HG03045 (cell line): ENCODE measurements around the gene SLC12A2.

Source experiments
- ATAC-seq: cut with Tn5 transposase; IDR thresholded peaks from one replicate; pipeline ENCODE4 v1.9.1; 2021; ENCODE audit warnings: mild to moderate bottlenecking, moderate library complexity; ENCODE audit not compliant: unreplicated experiment

The SLC12A2 gene

DNA sequence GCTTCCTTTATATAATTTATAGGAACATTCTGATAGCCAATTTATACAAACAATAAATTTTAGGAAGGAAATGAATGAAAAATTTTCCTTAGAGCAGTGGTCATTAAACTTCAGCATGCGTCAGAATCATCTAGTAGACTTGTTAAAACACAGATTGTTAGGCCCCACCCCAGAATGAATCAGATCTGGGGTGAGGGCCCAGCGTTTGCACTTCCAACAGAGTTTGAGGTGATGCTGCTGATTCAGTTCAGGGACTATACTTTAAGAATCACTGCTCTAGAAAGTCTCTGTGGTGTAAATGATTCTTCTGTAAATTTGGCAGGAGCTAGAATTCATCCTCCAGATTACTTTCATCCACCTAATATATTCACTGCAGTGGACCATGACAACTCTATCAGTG, 80.4 kb downstream of the SLC12A2 start:
- ATAC-seq = no peak

DNA sequence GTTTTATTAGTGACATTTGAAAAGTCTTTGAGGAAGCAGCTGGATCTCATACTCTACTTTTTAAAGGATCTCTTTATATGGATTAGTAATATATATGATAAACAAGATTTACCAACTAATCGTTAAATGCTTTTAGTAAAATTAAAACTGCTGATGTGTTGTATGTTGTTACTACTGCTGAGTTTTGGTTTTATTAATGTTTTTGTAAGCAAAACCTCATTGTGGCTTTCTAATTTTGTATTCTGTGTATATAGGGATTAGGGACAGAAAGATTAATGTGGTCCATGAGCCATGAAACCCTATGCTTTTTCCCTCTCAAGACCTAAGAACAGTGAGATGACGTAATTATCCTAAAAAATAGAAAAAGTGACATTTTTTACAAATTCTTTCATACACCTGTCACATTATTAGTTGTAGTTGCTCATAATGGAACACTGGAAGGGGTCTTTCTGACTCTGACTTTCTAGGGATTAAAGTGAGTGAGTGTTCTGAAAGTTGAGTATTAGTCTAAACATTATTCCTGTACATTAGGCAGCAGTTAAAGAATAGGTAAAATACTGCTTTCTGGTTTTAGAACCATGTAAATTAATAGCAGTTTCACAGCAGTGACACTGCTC, 85.9 kb downstream of the SLC12A2 start:
- no peak for ATAC-seq

DNA sequence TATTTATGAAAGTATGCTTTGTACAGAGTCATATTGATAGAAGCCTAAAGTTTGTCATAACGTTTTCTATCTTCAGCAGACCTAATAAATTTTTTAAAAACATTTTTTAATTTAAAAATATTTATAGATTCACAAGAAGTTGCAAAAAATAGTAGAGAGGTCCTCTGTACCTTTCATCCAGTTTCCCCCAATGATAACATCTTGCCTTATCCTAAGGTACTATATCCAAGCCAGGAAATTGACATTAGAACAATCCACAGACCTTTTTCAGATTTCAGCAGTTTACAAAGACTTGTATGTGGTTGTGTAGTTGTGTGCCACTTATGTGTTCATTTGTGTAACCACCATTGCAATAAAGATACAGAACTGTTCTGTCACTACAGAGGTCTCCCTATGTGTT, 88.5 kb downstream of the SLC12A2 start:
- no peak for ATAC-seq

DNA sequence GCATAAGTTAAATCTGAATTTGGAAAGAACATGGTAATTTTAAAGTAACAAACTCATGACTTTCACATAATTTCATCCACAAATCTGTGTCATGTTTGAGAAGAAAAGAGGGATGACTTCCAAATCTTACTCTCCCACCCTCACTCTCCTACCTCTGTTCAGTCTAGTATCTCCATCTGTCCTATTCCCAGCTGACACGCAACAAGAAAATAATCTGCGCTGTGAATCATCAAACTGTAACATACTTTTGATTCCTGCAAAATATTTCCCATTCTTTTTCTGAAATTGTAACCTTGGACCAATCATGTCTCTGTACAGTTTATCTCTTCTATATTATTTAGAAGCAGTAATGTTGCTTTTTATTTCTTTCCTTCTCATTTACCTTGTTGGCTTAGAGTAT, 91.4 kb downstream of the SLC12A2 start:
- ATAC-seq = no peak

DNA sequence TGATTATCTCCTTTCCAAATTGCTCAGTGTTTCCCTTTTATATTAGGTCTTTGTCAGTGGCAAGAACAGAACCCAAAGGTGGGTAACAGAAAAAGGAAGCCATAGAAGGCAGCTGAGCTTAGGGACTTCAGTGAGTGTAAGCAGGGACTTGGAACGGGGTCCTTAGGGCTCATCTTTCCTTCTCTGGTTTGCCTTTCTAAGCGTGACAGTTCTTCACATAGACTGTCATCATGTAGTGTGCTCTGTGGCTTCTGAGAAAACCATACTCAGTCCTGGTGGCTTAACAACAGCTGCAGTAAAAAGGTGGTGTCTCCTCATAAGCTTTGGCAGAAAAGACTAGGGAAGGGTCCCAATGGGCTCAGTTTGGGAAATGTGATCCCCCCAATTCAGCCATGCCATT, 108.8 kb downstream of the SLC12A2 start:
- no peak for ATAC-seq

DNA sequence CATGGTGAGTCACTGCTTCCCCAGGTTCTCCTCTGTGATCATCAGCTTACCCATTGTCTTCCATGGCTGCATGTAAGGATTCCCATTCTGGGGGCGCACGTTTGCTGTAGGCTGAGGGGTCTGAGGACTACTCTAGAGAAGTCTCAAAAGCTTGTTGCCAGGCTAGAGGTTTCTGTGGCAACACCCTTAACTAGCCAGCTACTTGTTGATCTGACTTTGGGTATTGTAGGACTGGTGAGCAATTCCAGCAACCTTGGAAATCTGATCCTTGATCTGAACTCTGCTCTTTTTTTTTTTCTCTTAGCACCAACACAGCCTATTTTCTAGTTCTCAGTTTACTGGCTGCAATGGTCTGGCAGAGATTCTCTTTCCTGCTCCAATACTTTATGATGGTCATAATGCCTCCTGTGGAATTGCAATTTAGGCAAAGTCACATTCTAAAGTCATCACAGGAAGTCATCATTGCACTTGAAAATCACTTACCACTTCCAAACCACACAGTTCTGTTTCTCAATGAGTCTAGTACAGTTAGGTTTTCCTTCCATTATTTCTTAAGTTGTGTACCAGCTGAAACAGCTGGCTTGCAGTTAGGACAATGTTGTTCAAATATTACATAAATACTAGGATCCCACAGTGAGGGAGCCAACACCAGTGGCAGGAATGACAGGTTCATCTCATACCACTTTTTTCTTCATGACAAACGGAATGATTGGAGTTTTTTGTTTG, 110.3 kb downstream of the SLC12A2 start:
- ATAC-seq = no peak

DNA sequence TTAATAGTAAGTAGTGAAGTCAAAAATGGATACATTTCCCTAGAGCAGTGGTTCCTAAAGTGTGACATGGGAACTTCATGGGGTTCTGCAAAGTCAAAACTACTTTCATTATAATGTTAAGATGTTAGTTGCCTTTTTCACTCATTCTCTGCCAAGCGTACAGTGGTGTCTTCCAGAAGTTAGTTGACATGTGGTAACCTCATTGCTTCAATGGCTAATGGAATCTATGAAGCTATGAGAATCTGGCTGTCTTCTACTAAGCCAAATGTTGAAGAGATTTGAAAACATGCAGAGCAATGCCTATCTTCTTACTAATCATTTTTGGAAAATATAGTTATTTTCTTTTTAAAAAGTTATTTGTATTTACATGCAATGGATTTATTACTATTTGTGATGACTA, 111.8 kb downstream of the SLC12A2 start:
- ATAC-seq = no peak

DNA sequence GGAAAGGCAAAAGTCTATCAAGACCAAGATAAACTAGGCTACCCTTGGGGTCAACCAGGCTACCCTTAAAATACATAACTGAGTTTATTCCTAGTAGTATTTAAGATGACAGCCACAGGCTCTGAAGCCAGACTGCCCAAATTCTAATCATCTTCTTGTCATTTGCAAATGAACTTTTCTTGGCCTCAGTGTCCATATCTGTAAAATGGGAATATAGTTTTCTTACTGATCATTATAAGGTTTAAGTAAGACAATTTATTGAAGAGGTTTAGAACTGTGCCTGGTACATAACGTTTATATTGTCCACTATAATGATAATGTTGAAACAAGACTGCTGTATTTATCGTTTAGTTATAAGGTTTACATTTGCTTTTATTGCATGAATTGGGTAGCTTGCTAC, 112.5 kb downstream of the SLC12A2 start:
- ATAC-seq = no peak

DNA sequence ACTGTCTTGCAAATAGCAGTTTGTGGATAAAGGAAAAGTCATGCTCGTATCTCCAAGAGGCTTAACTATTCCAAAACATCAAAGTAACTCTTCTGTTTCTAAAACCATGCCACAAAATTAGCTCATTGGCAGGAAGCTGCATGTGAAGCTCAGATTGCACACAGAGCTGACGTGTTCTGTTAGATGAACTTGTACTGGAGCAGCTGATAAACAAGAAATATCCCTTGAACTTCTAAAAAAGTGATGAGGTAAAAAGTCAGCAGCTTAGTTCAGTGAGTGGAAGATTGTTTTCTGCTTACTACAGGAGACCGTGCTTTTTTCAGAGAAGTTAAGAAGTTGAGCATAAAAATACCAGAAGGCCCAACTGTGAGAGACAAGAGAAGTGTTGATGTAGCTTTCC, 113.2 kb downstream of the SLC12A2 start:
- no peak for ATAC-seq

DNA sequence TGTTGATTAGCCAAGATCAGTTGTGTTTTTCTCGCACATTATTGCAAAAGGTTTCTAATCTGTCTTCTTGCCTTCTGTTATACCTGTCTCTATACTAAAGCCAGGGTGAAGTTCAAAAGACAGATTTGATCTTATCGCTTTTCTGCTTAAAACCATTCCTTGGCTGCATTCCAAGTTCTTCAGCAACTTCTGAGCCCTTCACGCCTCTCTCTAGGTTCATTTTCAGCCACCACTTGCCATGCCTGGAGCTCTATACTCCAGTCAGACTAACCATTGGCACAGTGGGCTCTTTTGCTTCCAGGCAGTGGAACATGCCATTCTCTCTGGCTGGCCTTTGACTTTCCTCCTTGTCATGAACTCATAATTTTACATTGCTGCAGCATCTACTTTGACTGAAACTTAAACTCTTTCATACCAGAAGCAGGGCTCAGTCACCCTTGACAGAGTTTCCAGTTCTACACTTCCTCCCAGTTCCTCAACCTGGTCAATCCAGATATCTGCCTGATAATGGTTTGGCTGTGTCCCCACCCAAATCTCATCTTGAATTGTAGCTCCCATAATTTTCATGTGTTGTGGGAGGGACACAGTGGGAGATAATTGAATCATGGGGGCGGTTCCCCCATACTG, 114.4 kb downstream of the SLC12A2 start:
- no peak for ATAC-seq

DNA sequence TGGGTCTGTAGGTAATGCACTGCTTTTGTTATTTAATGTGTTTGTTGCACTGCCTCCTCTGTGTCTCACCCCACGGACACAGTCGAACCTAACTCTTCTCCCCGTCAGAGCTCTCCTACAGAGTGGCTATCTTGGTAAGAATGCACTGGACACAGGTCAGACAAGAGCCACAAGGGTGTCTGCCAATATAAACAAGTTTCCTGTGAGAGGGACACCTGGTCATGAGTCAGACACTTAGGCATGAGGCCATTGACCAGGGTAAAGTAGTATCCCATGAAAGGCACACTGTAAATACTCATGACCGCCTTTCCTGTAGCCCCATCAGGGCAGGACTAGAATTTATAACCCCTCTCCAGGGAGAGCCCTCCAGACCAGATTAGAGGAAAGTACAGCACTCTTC, 115.5 kb downstream of the SLC12A2 start:
- no peak for ATAC-seq

DNA sequence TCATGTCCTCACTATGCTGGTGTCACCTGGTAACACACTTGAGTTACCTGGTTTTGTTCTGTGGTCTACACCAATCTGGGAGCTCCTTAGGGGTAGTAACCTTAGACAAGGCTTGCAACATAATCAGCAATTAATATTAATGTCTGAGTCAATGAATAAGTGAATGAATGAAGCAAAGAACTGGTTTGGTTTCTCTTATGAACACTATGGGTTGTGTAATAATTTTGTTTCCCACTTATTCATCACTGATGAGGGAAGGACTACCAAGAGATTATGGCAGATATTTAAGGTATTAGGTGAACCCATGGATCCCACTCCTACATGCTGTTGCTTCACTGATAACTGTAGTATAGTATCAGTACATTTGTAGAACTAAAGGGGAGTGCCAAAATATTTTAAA, 116.0 kb downstream of the SLC12A2 start:
- no peak for ATAC-seq

DNA sequence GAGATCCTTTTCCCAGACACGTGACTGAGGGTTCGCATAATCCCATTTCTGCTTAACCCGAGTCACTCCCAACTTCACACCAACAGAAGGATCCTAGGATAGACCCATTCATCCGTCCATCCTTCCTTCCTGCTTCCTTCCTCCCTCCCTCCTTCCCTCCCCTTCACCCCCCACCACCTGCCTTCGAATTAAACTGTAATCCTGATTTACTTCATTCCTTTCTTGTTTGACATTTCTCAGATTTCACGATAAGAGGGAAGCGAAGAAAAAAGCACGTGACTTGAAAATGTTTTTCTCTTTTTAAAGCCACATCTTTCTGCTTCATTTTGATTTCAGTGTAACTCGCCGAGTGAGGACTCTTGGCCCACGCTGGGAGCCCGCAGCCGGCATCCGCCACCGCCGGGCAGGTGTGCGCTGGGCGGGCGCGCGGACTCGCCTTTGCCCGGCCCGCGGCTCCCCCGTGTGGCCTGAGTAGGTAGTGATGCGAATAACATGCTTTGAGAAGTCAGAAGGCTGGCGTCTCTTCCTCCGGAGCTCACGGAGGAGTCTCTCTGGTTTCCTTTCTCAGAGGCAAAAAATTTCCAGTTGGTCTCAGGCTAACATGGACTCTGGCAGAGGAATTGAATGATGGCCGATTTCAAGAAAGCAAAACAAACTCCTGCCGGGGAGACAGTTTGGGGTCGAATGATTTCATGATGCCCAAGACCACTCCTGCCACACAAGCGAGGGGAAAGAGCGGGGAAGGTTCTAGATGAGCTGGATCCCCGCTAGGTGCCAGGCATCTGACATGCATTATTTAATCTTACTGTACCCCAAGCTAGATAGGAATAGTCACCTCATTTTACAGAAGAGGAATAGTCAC, 117.7 kb downstream of the SLC12A2 start:
- ATAC-seq = peak; percentile 93

DNA sequence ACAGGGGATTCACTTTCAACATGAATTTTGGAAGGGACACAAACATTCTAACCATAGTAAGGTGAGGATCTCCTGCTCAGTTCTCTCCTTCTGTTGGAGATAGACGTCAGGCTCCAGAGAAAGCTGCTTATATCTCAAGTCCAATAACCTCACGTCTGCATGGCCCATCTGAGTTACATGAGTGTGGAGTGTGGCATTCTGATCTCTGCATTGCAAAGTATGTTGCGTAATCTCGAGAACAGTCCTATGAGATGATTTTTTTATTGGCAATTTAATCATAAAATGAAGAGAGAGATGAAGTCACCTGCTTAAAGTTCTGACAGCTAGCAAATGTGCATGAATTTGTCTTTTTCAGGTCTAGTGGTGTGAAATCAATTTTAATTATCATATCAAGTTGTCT, 118.8 kb downstream of the SLC12A2 start:
- ATAC-seq = no peak

DNA sequence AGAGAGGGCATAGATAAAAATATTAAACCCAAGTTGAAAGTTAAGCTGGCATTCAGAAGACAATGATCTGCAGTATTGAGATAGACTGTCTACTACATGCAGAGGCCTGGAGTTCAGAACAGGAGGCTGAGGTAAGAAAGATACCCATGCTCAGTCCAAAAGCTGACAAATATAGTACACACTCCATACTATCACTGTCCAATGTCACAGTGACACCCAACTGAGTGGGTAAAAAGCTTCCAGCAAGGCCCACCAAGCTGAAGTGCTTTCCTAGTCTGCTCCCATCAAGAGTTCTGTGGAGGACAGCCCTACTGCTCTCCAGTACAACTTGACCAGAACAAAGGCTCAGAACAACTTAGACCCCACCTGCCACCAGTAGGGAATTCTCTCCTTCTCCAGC, 124.9 kb downstream of the SLC12A2 start:
- ATAC-seq = no peak

DNA sequence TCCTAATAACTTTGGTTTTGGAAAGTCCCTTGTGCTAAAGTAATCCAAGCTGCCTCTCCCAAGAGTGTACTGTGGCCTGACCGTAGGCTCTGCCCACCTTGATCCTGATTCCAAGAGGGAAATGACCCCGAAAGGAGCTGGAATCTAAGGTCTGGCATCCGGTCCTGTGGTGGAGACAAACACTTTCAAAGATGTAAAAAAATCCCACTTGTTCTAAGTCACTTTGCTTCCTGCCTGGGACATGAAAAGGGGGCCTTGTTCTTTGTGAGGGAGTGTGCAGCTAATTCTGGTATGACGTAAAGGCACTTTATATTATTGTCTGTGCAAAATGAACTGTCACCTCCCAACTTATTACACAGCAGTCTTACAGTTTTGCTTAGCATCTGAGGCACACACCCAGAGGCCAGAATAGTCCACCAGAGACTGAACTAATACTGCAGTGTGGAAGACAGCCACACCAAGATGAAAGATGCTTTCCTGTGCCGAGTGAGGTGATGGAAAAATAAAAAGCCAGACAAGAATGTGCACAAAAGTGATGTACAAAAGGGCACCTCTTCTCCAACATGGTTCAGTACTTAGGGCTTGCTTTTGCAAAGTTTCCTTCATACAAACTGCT, 128.7 kb downstream of the SLC12A2 start:
- ATAC-seq = no peak

DNA sequence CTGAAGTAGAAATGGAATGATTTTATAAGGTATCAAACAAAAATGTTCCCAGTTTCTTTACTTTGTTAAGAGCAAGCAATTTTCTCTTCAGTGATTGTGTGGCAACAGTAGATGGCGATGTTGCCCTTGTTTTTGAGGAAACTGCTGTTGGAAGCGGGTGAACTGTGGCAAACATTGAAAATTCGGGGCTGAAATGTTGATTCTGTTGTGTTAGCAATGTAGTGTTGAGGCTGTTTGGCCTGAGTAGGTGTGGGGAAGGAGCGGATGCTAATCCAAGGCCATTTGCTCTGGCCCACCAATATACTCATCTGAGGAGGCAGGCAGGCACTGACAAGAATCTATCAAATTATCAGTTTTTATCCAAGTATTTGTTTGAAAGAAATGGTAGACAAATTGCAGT, 129.8 kb downstream of the SLC12A2 start:
- no peak for ATAC-seq

DNA sequence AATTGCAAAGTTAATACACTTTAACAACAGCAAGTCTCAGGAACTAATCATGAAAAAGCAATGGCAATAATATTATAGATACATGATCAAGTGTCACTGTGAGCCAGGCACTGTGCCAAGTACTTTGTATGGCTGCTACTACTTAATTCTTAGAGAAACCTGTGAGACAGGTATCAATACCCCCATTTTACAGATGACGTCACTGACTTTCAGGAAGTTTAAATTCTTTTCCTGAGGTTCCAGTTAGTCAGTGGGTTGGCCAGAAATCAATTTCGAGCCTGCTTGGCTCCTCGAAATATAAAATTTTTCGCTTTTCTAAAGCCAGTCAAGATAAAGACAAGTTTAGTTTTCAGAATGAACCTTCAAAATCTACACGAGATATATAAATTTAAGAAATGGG, 130.3 kb downstream of the SLC12A2 start:
- no peak for ATAC-seq

DNA sequence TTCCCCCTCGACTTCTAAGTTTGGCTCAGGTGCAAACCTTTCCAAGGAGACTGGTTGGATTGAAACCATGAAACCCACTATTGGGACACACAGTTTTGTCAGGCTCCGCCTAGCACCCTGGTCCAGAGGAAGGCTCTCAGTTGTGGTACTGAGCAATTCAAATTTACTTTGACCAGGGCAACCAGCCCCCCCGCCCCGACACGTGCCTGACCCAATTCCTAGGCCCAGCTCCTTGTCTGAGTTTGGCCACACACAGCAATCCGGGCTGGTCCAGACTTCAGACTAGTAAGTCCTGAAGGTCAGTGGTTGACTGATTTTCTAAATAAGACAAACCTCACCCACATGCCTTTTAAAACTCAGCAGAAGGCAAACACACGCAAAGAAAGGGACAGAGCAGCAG, 132.7 kb downstream of the SLC12A2 start:
- no peak for ATAC-seq

DNA sequence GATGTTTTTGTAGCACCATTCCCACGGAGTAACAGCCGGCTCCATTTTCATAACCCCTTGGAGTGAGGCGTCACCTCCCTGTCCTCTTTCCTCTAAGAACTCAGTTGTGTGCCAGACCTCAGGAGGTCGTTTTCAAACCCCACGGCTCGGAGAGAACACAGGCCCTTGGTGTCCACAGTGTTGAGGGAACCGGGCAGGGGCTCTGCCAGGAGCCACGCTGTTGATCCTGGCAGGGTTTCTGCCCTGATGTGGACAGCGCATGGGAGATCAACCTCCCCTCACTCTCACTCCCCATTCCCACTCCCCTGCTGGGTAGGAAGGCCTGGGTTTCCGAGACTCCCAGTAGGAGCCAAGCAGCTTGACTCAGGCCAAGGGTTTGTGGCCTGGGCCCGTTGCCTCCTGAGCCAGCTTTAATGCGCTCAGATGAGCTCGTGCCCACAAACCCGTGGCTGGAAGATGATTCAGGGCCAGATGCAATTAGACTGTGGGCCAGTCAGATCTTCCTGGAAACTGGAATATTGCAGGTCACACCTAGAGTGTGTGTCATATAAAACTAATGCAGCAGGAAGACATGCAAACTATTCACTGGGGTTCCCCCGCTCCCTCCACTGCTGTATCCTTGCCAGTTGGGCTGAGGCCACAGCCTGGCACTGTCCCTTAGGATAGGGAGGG, 133.4 kb downstream of the SLC12A2 start:
- ATAC-seq = no peak

DNA sequence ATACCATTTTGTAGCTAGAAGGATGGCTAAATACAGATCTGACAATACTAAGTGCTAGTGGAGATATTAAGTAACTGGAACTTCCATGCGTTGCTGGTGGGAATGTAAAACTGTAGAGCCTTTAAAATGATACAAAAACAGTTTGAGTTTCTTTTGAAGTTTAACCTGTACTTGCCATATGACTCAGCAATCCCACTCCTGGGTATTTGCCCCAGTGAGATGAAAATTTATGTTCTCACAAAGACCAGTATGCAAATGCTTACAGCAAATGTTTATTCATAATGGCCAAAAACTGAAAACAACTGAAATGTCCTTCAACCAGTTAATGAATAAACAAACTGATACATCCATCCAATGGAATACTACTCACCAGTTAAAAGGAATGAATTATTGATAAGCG, 137.3 kb downstream of the SLC12A2 start:
- ATAC-seq = no peak
